Measurements from ENCODE around the gene PFDN4.

GRCh38 chr20:54212226-54212625, 4.3 kb downstream of the PFDN4 start:
- TF ChIP-seq POLR2A (IDR thresholded peaks at IDR 0.05; ENCODE audit: low read depth, low read length), result no peak
- TF ChIP-seq TAF1 (IDR thresholded peaks at IDR 0.05; ENCODE audit: borderline replicate concordance, low read depth, low read length), result no peak
- TF ChIP-seq POLR2AphosphoS5 (IDR thresholded peaks at IDR 0.05; ENCODE audit: low read depth, low read length), result no peak
